Effector memory CD8-positive, alpha-beta T cell (primary cell): ENCODE measurements around the gene ZNF799.
"Not testable (repeated sequence)": the region's sequence is repeated elsewhere in the genome, so short reads cannot be mapped to it uniquely, and the experiment has no call there.

Experiments used
- ATAC-seq: fragments of 150-1000 bp; cut with Tn5 transposase; replicated peaks from 2 replicates; pipeline ENCODE4 v1.10.0; 2021; ENCODE audit warnings: mild to moderate bottlenecking, moderate library complexity
- DNase-seq, 3 experiments: peaks; one replicate each; pipeline ENCODE4 v3.0.0; 2021
- H3K27ac Mint-ChIP-seq, 2 donors: one replicate each; pipeline ENCODE4 v1.8.0; 2022; ENCODE audit warnings: mild to moderate bottlenecking in 2 of 2, mixed read lengths in 2 of 2, moderate library complexity in 2 of 2
- H3K27me3 Mint-ChIP-seq, 2 donors: one replicate each; pipeline ENCODE4 v1.8.0; 2022; ENCODE audit warnings: mixed read lengths in 2 of 2
- H3K36me3 Mint-ChIP-seq: one replicate; pipeline ENCODE4 v1.8.0; 2022; ENCODE audit warnings: mild to moderate bottlenecking, moderate library complexity, mixed read lengths; ENCODE audit not compliant: insufficient read depth
- H3K4me1 Mint-ChIP-seq, 2 donors: one replicate each; pipeline ENCODE4 v1.8.0; 2022; ENCODE audit warnings: low read depth in 2 of 2, mixed read lengths in 2 of 2
- H3K4me3 Mint-ChIP-seq, 2 donors: one replicate each; pipeline ENCODE4 v1.8.0; 2022; ENCODE audit warnings: mild to moderate bottlenecking in 2 of 2, mixed read lengths in 2 of 2, moderate library complexity in 2 of 2
- H3K9me3 Mint-ChIP-seq, 2 donors: one replicate each; pipeline ENCODE4 v1.8.0; 2022; ENCODE audit warnings: mixed read lengths in 2 of 2
- total RNA-seq, 9 experiments: gene quantifications; one replicate each; lab custom pipeline; 2026; lab: John Stamatoyannopoulos, UW

ZNF799 gene
- 3.3 to 16.3 (median 6.0) reads per million in 9 experiments for total RNA-seq

DNA sequence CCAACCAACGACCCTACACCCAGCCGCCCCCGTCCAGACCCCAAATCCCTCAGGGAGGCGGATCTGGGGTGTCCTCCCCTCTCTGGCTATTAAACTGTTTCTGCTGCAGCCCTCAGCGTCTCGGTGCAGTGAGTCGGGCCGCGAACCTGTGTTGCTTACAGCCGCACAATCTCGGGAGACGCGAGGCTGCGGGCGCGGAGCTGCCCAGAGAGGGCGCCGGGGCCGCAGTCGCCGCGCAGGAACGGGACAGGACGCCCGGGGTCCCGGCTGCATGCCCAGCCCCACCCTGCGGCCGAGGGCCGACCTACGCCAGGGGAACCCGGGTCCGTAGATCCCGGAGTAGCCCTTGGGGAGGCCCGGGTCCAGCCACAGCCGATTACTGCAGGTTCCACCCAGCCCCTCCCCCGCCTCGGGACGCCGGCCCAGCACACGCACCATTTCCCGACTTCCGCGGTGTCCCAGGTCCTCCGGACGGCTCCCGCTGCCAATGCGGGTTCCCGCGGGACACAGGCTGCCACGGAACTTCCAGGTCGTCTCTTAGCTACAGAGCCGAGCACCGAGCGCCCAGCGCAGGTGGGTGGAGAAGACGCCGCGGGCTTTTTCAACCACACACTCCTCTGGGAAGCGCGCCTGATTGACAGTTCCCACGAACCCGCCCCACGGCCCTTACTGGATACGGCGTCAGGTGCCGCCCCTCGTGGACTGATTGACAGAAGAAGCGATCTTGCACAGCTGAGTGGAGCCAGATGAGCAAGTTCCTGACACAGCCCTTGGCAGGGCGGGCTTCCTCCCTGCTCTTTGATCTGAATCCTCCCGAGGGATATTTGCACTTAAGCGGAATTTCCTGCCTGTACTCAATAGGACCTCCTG lies at the start of gene ZNF799:
Gene ZNF799 (minus strand): TSS at position 639 of the 870 bp plus-strand sequence. CDS start 201 bp downstream, at position 438.
- ATAC-seq (peak; percentile 89), DNase-seq (peak; percentile 58 to 66 (median 60))
- H3K4me1 Mint-ChIP-seq: peaks cover 9 to 13% of the 10 kb centered on the region in 2 donors
- no peaks in the 10 kb centered on the region for H3K9me3 Mint-ChIP-seq
- H3K27ac Mint-ChIP-seq: peak within 1 kb of the TSS; percentile 84 to 87
- no peaks in the 10 kb centered on the region for H3K27me3 Mint-ChIP-seq
- H3K36me3 Mint-ChIP-seq: peaks cover 11% of the 10 kb centered on the region
- H3K4me3 Mint-ChIP-seq: peak within 1 kb of the TSS; percentile 87 to 93

DNA sequence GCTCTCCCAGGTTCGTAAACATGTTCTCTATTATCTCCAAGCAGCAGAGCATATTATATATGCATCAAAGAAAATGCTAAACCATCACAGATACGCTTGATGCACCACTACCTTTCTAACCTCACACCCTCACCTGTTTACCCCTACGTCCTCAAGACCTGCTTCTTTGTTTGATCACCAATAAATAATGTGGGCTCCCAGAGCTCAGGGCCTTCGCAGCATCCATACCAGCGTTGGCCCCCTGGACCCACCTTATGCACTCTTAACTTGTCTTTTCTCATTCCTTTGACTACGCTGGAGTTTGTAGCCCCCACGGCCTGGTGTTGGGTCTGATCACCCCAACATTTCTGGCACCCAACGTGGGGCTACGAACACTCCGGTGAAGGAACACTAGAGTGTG lies 49.8 kb upstream of the ZNF799 start:
- H3K27me3 Mint-ChIP-seq: no peaks in the 10 kb centered on the region
- H3K9me3 Mint-ChIP-seq: peaks cover 6 to 19% of the 10 kb centered on the region in 2 donors
- no peak overlapping the region for H3K27ac Mint-ChIP-seq
- no peak overlapping the region for H3K4me3 Mint-ChIP-seq
- ATAC-seq: no peak
- no peaks in the 10 kb centered on the region for H3K36me3 Mint-ChIP-seq
- DNase-seq: no peak
- no peaks in the 10 kb centered on the region for H3K4me1 Mint-ChIP-seq

DNA sequence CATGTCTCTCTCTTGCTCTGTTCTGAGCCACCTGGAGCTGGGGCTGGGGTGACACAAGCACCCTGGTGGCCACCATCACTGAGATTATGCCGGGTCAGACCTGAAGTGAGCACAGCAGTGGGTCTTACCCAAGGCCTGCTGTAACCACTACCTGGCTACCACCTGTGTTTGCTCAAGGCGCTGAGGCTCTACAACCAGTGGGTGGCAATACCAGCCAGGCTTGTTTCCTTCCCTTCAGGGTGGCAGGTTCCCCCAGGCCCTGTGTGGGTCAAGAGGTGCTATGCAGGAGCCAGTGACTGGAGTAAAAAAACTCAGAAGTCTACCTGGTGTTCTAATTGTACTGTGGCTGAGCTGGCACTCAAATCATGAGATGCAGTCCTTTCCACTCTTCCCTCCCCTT lies 47.7 kb upstream of the ZNF799 start:
- H3K4me3 Mint-ChIP-seq: no peak overlapping the region
- H3K4me1 Mint-ChIP-seq: no peaks in the 10 kb centered on the region
- peaks cover 6 to 29% of the 10 kb centered on the region in 2 donors for H3K9me3 Mint-ChIP-seq
- no peaks in the 10 kb centered on the region for H3K27me3 Mint-ChIP-seq
- ATAC-seq: no peak
- H3K27ac Mint-ChIP-seq: no peak overlapping the region
- H3K36me3 Mint-ChIP-seq: no peaks in the 10 kb centered on the region
- no peak for DNase-seq

DNA sequence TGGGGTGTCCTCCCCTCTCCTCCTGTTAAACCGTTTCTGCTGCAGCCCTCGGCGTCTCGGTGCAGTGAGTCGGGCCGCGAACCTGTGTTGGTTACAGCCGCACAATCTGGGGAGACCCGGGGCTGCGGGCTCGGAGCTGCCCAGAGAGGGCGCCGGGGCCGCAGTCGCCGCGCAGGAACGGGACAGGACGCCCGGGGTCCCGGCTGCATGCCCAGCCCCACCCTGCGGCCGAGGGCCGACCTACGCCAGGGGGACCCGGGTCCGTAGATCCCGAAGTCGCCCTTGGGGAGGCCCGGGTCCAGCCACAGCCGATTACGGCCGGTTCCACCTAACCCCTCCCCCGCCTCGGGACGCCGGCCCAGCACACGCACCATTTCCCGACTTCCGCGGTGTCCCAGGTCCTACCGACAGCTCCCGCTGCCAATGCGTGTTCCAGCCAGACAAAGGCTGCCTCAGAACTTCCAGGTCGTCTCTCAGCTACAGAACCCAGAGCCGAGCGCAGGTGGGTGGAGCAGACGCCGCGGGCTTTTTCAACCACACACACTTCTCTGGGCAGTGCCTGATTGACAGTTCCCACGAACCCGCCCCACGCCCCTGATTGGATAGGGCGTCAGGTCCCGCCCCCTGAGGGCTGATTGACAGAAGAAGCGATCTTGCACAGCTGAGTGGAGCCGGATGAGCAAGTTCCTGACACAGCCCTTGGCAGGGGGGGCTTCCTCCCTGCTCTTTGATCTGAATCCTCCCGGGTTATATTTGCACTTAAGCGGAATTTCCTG lies 39.7 kb upstream of the ZNF799 start, which contains the start of gene ZNF443:
Gene ZNF443 (minus strand): TSS at position 481 of the 776 bp plus-strand sequence. CDS start 107 bp downstream, at position 374.
- peaks cover 16% of the 10 kb centered on the region for H3K36me3 Mint-ChIP-seq
- H3K4me1 Mint-ChIP-seq: peaks cover 5 to 13% of the 10 kb centered on the region in 2 donors
- peak; percentile 98 to 100 (median 99) for DNase-seq
- peaks cover 0 to 10% of the 10 kb centered on the region in 2 donors for H3K9me3 Mint-ChIP-seq
- H3K4me3 Mint-ChIP-seq: peak within 1 kb of the TSS; percentile 100
- peak within 1 kb of the TSS; percentile 93 to 96 for H3K27ac Mint-ChIP-seq
- no peaks in the 10 kb centered on the region for H3K27me3 Mint-ChIP-seq
- ATAC-seq: peak; percentile 95

DNA sequence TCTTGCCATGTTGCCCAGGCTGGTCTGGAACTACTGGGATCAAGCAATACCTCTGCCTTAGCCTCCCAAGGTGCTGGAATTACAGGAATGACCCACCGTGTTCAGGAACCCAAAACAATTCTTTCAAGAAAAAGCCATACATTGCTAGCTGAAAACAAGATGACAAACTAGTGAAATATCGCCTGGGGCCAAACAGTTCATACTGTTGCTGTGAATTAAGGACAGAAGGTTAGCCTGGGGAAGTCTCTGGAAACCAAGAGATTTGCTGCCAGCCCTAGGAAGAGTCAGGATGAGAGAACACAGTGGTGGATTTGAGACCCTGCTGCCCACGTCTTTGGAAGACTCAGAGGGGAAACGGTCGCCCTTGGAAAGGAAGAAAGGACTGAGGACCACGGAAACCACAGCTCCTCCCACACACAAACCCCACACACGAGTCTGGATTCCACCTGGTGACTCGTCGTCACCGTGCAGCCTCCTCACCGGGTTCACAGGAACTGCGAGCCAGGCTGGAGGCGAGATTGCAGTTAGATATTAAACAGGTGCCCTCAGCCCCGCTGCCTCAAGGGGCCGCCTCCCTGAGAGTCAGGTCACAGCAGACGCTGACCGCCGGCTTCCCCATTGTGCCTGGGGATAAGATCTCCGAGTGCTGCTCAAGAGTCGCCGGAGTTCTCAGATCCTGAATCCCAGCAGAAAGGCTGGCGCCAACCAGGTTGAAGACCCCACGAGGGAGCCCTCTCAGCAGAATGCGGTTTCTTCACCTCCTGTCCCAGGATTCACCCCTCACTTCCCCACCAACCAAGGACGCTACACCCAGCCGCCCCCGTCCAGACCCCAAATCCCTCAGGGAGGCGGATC lies 38.8 kb upstream of the ZNF799 start:
- peaks cover 16% of the 10 kb centered on the region for H3K36me3 Mint-ChIP-seq
- H3K4me3 Mint-ChIP-seq: peak overlapping the region; percentile 100
- DNase-seq (peak; percentile 5 to 20 (median 5)), ATAC-seq (peak; percentile 32)
- H3K4me1 Mint-ChIP-seq: peaks cover 5 to 13% of the 10 kb centered on the region in 2 donors
- H3K9me3 Mint-ChIP-seq, H3K27me3 Mint-ChIP-seq: not testable (repeated sequence)
- peak overlapping the region; percentile 93 to 96 for H3K27ac Mint-ChIP-seq

DNA sequence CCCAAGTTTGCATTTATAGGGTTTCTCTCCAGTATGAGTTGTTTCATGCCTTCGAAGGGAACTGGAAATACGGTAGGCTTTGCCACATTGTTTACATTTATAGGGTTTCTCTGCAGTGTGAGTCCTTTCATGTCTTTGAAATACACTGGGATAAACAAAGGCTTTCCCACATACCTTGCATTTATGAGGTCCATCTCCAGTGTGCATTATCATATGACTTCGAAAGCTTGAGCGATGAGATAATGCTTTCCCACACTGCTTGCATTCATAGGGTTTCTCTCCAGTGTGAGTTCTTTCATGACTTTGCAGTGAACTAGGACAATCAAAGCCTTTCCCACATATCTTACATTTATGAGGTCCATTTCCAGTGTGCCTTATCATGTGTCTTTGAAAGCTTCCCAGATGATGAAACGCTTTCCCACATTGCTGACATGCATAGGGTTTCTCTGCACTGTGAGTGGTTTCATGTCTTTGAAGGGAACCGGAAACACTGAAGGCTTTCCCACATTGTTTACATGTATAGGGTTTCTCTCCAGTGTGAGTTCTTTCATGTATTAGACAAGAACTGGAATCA lies 29.7 kb upstream of the ZNF799 start:
- not testable (repeated sequence) for H3K27ac Mint-ChIP-seq, DNase-seq, H3K4me3 Mint-ChIP-seq, H3K4me1 Mint-ChIP-seq, H3K9me3 Mint-ChIP-seq, H3K27me3 Mint-ChIP-seq, ATAC-seq
- peaks cover 12% of the 10 kb centered on the region for H3K36me3 Mint-ChIP-seq

DNA sequence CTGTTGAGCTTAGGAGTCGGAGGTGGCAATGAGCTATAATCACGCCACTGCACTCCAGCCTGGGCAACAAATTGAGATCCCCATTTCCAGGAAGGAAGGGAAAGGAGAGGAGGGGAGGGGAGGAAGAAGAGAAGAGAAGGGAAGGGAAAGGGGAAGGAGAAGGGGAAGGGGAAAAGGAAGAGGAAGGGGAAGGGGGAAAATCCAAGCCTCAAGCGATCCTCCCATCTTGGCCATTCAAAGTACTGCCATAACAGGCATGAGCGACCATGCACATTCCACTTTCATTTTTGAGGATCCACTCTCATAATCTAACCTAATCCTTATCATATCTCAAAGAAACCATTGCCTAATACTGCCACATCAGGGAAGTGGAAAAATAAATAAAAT lies 24.8 kb upstream of the ZNF799 start:
- H3K36me3 Mint-ChIP-seq: peaks cover 8% of the 10 kb centered on the region

DNA sequence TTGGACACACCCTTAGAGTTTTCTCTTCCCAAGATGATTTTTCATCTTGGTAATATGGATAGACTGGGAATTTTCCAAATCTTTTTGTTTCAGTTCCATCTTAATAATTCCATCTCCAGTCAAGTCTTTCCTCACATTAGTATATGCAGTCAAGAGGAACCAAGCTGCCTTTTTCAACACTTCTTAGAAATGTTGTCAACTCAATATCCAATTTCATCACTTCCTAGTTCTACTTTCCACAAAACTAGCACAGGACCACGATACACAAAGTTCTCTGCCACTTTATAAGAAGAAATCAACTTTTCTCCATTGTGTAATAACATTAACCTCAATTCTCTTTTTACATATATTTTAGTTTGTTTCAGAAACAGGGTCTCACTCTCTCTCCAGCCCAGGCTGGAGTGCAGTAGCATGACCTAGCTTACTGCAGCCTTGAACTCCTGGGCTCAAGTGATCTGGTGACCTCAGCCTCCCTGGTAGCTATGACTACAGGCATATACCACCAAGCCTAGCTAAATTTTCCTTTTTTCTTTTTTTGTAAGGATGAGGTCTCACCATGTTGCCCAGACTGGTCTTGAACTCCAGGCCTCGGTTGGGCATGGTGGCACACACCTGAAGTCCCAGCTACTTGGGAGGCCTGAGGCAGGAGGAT lies 24.3 kb upstream of the ZNF799 start:
- no peaks in the 10 kb centered on the region for H3K4me1 Mint-ChIP-seq
- no peak overlapping the region for H3K27ac Mint-ChIP-seq
- no peak overlapping the region for H3K4me3 Mint-ChIP-seq
- ATAC-seq: no peak
- peaks cover 4% of the 10 kb centered on the region for H3K36me3 Mint-ChIP-seq
- no peaks in the 10 kb centered on the region for H3K27me3 Mint-ChIP-seq
- peaks cover 5 to 6% of the 10 kb centered on the region in 2 donors for H3K9me3 Mint-ChIP-seq
- DNase-seq: no peak

More for the DNA sequence above, 24.8 kb upstream of the ZNF799 start:
- no peak for ATAC-seq
- no peaks in the 10 kb centered on the region for H3K27me3 Mint-ChIP-seq
- no peaks in the 10 kb centered on the region for H3K4me1 Mint-ChIP-seq
- no peak overlapping the region for H3K4me3 Mint-ChIP-seq
- no peak overlapping the region for H3K27ac Mint-ChIP-seq
- no peak for DNase-seq
- H3K9me3 Mint-ChIP-seq: peaks cover 5 to 6% of the 10 kb centered on the region in 2 donors

DNA sequence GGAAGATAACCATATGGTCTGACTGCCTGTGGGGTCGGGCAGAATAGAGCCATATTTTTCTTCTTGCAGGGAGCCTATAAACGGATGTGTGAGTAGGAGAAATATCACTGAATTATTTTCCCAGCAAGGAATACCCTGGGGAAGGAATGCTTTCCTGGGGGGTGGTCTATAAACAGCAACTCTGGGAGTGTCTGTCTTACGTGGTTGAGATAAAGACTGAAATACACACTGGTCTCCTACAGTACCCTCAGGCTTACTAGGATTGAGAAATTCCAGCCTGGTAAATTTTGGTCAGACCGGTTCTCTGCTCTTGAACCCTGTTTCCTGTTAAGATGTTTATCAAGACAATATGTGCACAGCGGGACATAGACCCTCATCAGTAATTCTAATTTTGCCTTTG lies 16.2 kb upstream of the ZNF799 start:
- H3K27me3 Mint-ChIP-seq, DNase-seq, ATAC-seq, H3K9me3 Mint-ChIP-seq, H3K4me3 Mint-ChIP-seq, H3K36me3 Mint-ChIP-seq, H3K27ac Mint-ChIP-seq, H3K4me1 Mint-ChIP-seq: not testable (repeated sequence)

DNA sequence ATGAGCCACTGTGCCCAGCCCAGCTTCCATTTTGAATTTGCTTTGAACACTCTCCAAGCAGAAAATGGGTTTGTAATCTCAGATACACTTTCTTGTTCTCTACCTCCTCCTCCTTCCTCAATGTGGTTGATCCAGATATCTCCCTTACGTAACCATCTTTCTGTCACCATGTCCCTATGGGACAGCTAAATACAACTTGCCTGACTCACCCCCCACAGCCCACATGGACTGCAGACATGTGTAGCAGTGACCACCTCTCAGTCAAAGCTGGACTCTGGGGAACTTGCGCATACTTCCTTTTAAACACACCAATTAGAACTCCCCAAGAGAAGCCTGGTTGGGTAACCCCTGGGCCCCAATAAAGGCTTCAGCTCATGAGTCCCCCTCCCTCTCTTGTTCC lies 10.8 kb upstream of the ZNF799 start:
- Mint-ChIP-seq H3K9me3 (peaks cover 1 to 7% of the 10 kb centered on the region in 2 donors), H3K27me3 (no peaks in the 10 kb centered on the region)
- no peak for DNase-seq

DNA sequence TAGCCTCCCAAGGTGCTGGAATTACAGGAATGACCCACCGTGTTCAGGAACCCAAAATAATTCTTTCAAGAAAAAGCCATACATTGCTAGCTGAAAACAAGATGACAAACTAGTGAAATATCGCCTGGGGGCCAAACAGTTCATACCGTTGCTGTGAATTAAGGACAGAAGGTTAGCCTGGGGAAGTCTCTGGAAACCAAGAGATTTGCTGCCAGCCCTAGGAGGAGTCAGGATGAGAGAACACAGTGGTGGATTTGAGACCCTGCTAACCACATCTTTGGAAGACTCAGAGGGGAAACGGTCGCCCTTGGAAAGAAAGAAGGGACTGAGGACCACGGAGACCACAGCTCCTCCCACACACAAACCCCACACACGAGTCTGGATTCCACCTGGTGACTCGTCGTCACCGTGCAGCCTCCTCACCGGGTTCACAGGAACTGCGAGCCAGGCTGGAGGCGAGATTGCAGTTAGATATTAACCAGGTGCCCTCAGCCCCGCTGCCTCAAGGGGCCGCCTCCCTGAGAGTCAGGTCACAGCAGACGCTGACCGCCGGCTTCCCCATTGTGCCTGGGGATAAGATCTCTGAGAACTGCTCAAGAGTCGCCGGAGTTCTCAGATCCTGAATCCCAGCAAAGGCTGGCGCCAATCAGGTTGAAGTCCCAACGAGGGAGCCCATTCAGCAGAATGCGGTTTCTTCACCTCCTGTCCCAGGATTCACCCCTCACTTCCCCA lies 1.0 kb downstream of the ZNF799 start:
- H3K27ac Mint-ChIP-seq: peak overlapping the region; percentile 84 to 87
- DNase-seq: peak in 2 of 3 experiments; percentile 2 to 6

More for the DNA sequence above, 10.8 kb upstream of the ZNF799 start:
- no peak for ATAC-seq
- Mint-ChIP-seq H3K36me3 (no peaks in the 10 kb centered on the region), H3K27ac (no peak overlapping the region), H3K4me1 (no peaks in the 10 kb centered on the region), H3K4me3 (no peak overlapping the region)

DNA sequence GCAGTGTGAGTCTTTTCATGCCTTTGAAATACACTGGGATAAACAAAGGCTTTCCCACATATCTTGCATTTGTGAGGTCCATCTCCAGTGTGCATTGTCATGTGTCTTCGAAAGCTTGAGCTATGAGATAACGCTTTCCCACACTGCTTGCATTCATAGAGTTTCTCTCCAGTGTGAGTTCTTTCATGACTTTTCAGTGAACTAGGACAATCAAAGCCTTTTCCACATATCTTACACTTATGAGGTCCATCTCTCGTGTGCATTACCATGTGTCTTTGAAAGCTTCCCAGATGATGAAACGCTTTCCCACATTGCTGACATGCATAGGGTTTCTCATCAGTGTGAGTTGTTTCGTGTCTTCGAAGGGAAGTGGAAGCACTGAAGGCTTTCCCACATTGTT lies 9.9 kb downstream of the ZNF799 start:
- DNase-seq, H3K9me3 Mint-ChIP-seq, H3K27ac Mint-ChIP-seq, H3K4me3 Mint-ChIP-seq, H3K36me3 Mint-ChIP-seq, H3K27me3 Mint-ChIP-seq, H3K4me1 Mint-ChIP-seq, ATAC-seq: not testable (repeated sequence)

More for the DNA sequence above, 1.0 kb downstream of the ZNF799 start:
- not testable (repeated sequence) for H3K9me3 Mint-ChIP-seq, H3K27me3 Mint-ChIP-seq
- Mint-ChIP-seq H3K4me3 (peak overlapping the region; percentile 87 to 93), H3K36me3 (peaks cover 11% of the 10 kb centered on the region), H3K4me1 (peaks cover 12 to 13% of the 10 kb centered on the region in 2 donors)
- peak; percentile 59 for ATAC-seq
